GM19438 (cell line): ENCODE results near the gene TVP23C.
"Not testable (repeated sequence)": the region's sequence is repeated elsewhere in the genome, so short reads cannot be mapped to it uniquely, and the experiment has no call there.

Experiments used
- ATAC-seq: cut with Tn5 transposase; IDR thresholded peaks from one replicate; pipeline ENCODE4 v1.9.1; 2021; ENCODE audit warnings: low read depth; ENCODE audit not compliant: unreplicated experiment

TVP23C gene

GRCh38 chr17:15533122-15533521 lies 30.2 kb downstream of the TVP23C start:
- not testable (repeated sequence) for ATAC-seq

GRCh38 chr17:15526292-15527218 lies 36.7 kb downstream of the TVP23C start:
- not testable (repeated sequence) for ATAC-seq

DNA sequence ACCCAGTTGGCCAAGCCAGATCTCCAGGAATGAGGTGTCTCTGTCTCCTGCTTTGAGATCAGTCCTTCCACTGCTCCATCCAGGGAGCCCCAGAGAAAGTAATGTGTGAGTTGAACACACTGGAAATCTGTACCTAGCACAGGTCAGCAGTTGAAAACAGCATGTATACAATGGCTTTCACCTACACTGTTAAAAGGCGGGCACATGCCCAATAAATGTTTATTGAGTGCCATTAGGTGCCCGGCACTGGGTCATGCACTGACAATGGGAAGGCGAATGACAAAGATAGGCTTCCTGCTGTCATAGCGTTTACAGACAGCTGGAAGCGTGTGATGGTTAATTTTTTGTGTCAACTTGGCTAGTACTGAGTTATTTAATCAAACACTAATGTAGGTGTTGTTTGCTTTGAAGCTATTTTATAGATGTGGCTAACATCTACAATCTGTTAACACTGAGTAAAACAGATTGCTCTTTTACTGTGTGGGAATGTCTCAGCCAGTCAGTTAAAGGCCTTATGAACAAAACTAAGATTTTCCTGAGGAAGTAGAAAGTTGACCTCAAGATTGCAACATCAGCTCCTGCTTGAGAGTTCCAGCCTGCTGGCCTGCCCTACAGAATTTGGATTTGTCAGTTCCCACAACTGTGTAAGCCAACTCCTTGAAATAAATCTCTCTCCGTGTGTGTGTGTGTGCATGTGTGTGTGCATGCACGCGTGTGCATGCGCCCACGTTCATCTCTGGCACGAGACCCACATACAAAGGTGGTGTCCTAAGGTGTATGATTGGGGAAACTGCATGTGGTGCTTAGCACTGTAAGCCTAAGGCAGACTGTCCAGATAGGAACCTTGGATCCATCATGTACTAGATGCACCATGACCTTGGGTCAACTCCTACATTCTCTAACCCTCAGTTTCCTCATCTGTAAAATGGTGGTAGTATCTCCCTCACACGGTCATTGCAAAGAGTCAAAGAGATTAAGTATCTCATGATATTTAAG lies 38.0 kb downstream of the TVP23C start:
- not testable (repeated sequence) for ATAC-seq

DNA sequence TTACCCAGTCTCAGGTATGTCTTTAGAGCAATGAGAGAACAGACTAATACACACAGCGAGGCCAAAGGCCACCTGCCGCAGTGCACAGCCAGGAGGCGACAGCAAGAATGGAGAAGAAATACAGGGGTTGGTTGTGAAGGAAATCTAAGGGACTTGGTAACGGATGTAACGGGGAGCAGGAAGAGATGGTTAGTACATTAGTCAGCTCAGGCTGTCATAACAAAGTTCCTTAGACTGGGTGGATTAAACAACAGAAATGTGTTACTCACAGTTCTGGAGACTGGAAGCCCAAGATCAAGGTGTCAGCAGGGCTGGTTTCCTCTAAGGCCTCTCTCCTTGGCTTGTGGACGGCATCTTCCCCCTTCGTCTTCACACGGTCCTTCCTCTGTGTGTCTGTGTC lies 47.1 kb downstream of the TVP23C start:
- ATAC-seq, result no peak

GRCh38 chr17:15514469-15514868 lies 48.8 kb downstream of the TVP23C start:
- ATAC-seq, result no peak

- ATAC-seq, result no peak
Measured at GRCh38 chr17:15513856-15514459, 49.3 kb downstream of the TVP23C start.

DNA sequence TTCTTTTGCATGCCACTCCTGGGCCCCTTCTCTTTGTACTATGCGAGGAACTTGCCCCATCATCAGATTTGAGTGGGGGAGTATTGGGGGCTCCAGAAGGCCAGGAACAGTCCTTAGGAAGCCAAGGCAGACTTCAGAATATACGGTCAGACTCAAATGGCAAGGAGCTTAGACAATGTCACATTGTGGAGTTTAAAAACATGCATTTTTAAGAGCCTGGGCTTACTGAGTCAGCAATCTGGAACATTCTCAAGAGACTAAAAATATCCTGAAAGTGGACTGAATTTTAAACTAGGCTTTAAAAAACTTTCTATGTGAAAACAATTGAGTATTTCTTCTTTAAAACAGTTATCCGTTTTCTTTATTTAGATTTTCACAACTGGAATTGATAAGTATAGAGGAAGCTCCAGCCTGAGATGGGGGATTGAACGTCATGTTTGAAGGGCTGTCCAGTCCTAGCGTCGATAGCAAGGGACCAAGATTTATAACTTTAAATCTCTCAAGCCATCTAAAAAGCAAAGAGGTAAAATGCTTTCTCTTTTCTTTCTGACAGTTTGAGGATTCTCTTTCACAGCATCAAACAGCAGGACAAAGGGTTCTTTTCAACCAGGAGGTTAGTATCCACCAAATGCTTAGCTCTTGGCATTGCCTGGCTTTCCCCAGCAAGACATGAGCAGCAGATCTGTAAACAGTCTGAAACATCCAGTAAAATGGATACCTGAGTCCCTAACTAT lies 50.1 kb downstream of the TVP23C start:
- ATAC-seq, result no peak

DNA sequence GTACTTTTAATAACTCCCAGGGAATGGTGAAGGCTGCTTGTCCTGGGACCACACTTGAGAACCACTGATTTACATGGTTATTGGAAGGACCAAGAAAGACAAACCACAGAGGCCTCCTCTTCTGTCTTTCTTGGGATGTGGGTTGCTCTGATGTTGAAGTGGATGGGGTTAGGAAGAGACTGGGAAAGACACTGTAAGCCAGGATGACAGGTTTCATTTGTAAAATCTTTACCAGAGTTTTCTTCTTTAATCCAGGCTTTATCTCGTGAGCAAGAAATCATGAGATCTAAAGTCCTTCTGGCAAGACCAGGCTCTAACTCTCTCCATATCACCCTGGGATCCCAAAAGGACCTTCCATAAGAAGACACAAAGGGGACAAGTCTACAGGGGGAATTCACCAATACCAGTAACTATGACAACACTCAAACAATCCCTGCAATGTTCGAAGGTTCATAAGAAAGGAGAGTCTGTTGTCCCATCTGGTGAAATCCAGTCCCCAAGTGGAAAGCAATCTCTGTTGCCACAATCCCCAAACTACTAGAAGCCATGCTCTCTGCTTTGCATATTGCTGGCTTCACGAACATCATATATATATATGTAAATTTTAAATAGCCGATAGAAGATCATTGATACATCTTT lies 51.1 kb downstream of the TVP23C start:
- no peak for ATAC-seq

DNA sequence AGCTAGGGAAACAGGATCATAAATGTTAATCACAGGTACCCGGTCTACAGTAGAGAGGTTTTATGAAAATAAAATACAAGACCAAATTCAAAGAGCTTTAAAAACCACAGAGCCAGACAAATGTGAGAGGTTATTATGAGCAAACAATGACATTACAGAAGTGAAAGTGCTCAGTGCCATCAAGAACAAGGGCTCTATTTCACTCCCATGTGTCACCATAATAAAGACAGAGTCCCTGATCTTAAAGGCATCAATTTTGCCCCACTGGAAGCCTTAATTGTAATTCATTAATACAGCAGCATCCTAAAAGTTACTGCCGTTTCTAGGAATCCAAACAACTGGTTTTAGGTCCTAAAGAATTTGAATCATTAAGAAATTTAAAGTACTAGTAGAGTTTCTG lies 52.1 kb downstream of the TVP23C start:
- ATAC-seq, result no peak

GRCh38 chr17:15510361-15510760 lies 52.9 kb downstream of the TVP23C start:
- ATAC-seq, result no peak

- ATAC-seq, result no peak
Measured at GRCh38 chr17:15509095-15509494, 54.2 kb downstream of the TVP23C start.

DNA sequence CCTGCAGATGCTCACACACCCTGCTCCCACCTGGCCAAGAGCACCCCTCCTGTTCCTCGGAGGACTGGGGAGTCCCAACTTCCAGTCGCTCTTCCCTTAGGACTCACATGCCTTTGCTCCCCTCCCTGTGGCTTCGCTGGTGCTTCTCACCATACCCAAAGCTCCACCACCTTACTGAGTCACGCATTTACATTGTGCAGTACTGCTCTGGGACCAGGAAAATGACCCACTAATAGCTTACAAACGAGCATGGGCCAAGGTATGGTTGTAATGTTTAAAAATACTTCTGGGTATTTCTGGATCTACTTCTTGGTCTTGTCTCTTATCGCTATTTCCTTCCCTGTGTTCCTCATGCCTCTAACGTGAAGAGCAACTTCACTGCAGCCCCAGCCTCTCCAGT lies 54.8 kb downstream of the TVP23C start:
- ATAC-seq, result no peak

DNA sequence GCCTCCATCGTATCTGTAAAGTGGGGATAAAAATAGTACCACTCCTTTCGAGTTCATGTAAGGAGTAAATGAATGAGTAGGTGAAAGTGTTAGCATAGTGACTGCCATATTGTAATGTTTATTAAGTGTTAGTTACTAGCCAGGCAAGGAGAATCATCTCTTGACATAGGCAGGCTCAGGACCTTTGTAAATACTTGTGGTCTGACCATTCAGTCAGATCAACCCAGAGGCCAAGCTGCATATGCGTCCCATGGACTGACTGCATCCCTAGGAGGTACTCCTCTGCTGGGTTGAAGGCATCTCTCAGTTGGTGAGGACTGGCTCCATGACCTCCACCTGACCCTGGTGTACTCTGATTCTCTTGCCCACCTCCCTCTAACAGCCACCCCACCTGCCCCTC lies 55.4 kb downstream of the TVP23C start:
- no peak for ATAC-seq

DNA sequence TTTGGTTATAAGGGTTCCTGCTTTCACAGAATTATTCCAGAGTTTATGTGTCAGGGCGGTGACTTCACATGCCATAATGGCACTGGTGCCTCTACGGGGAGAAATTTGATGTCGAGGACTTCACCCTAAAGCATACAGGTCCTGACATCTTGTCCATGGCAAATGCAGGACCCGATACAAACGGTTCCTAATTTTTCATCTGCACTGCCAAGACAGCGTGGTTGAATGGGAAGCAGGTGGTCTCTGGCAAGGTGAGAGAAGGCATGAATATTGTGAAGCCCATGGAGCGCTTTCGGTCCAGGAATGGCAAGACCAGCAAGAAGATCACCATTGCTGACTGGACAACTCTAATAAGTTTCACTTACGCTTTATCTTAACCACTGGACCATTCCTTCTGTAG lies 56.3 kb downstream of the TVP23C start:
- ATAC-seq, result no peak

- not testable (repeated sequence) for ATAC-seq
Measured at GRCh38 chr17:15505708-15506107, 57.6 kb downstream of the TVP23C start.

GRCh38 chr17:15503731-15504130 lies 59.6 kb downstream of the TVP23C start:
- no peak for ATAC-seq

DNA sequence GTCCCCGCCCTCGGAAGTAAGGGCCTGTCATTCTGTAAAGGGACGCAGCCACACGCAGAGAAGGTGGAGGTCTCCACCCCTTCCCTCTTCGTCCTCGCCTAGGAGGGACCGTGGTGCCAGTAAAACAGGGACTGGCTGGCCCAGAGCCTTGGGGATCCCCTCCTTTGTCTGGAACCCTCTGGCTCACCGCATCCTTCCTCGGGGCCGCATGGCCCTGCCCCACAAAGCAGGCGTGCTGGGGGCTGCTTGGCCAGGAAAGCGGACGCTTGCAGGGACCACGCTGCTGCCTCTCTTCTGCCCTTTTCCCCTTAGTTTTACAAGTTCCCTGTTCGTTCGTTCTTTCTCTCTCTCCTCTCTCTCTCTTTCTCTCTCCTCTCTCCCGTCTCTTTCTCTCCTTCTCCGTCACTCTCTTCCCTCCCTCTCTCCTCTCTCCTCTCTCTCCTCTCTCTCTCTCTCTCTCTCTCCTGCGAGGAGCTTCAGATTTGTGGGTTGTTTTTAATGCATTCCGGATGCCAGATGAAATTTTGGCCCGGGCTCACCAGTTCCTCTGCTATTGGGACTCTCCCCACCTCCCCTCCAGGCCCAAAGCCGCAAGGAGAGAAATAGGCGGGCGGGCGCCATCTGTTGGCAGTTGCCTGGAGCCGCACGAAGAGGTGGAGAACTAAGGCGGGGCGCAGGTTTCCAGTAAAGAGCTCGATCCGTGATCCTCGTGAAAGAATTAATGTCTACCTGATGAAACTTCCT lies 60.7 kb downstream of the TVP23C start:
- peak; percentile 70 for ATAC-seq

GRCh38 chr17:15501793-15502192 lies 61.5 kb downstream of the TVP23C start:
- no peak for ATAC-seq

GRCh38 chr17:15501282-15501681 lies 62.0 kb downstream of the TVP23C start:
- ATAC-seq, result no peak
